Cardiac fibroblast (primary cell): ENCODE results near the gene CRAT.

Experiments
- DNase-seq, 2 donors: peaks; one replicate each; pipeline versions ENCODE4 v3.0.0 to v3.0.0-alpha.2; 2010; ENCODE audit warnings: low read depth in 2 of 2
- H3K4me3 ChIP-seq, 2 donors: replicated peaks in 1 of 2; 1 replicate in 1 of 2; 2 replicates in 1 of 2; pipeline ENCODE4 v1.5.1; 2011; ENCODE audit warnings: low read depth in 2 of 2, low read length in 2 of 2, mild to moderate bottlenecking in 2 of 2, moderate library complexity in 1 of 2
- CTCF ChIP-seq: IDR thresholded peaks from one replicate; pipeline ENCODE4 v1.5.1; 2011; ENCODE audit warnings: low read depth, mild to moderate bottlenecking, low read length, inconsistent platforms

CRAT gene

GRCh38 chr9:129084087-129084486, 26.5 kb downstream of the CRAT start:
- DNase-seq, result no peak
- H3K4me3 ChIP-seq, result no peak overlapping the region
- no peak for TF ChIP-seq CTCF

- H3K4me3 ChIP-seq, result peak overlapping the region; percentile 75 to 84
- TF ChIP-seq CTCF, result no peak
- no peak for DNase-seq
These were observed 29.1 kb downstream of the CRAT start for GRCh38 chr9:129081388-129081904.

DNA sequence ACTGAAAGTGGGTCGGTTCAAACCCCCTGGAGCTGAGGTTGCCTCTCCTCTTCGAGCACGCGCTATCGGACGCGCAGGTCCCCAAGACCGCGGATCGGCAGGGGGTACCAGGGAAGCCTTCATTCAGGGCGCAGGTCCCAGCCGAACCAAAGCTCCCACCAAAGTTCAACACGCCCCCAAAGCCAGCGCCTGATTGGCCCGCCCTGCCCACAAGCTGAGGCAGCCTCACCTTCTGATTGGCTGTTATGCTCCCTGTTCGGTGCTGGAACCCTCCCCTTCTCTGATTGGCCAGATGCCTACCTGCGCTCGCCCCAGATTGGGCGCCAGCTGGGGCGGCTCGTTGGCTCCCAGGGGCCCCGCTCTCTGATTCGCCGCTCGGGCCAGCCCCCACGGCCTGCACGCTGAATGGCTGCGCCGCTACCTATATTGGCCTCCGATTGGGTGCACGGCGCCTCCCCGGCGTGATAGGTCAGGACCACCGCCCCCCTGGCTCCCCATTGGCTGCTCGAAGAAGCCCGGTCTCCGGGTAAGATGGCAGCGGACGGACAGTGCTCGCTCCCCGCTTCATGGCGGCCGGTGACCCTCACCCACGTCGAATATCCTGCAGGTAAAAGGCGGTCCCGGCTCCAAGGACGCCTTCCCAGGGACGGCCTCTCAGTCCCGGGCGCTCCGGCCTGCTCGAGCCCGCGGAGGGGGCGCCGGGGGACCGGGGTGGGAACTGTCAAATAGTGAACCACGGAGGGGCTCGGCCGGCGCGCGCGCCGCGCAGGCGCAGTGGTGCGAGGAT, 29.8 kb downstream of the CRAT start, which contains the start of gene DOLPP1:
TSS of gene DOLPP1 (plus strand) at position 511 of the 787 bp plus-strand sequence. CDS start at position 532, 21 bp downstream.
- DNase-seq, result peak; percentile 99 to 100
- peak within 1 kb of the TSS; percentile 75 to 84 for H3K4me3 ChIP-seq
- TF ChIP-seq CTCF, result no peak

- DNase-seq, result no peak
- no peak for TF ChIP-seq CTCF
- peak overlapping the region; percentile 64 to 84 for H3K4me3 ChIP-seq
These were observed 30.3 kb downstream of the CRAT start for GRCh38 chr9:129080298-129080600.

DNA sequence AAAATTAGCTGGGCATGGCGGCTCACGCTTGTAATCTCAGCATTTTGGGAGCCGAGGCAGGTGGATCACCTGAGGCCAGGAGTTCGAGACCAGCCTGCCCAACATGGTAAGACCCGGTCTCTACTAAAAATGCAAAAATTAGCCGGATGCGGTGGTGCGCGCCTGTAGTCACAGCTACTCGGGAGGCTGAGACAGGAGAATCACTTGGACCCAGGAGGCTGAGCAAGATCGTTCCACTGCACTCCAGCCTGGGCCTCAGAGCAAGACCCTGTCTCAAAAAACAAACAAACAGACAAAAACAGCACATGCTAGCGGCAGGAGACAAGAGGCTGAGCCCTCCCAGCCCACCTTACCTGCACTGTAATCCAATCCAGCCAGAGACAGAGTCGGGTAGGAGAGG, 30.8 kb downstream of the CRAT start:
- DNase-seq, result no peak
- TF ChIP-seq CTCF, result no peak
- H3K4me3 ChIP-seq, result peak overlapping the region in 1 of 2 donors; percentile 84

- H3K4me3 ChIP-seq, result no peak overlapping the region
- no peak for TF ChIP-seq CTCF
- DNase-seq, result no peak
These were observed 31.7 kb downstream of the CRAT start for GRCh38 chr9:129078691-129079503.
